Measurements from ENCODE around the gene MTMR2. TPM values are rescaled to one million over a fixed set of nuclear protein-coding genes. Genes with fewer than 3 reads are reported as not detected.
A peak's percentile ranks its signal among the peaks of the same experiment; 100 is the strongest.

Gene MTMR2
- total RNA-seq, 1 donor: 53.5 TPM

GRCh38 chr11:95907476-95907875 is 16.4 kb downstream of the MTMR2 start:
- DNase-seq (ENCODE audit: low read depth): no peak
- no peak for TF ChIP-seq CTCF (IDR thresholded peaks at IDR 0.05; ENCODE audit: insufficient read depth, low read depth, low read length)

DNA sequence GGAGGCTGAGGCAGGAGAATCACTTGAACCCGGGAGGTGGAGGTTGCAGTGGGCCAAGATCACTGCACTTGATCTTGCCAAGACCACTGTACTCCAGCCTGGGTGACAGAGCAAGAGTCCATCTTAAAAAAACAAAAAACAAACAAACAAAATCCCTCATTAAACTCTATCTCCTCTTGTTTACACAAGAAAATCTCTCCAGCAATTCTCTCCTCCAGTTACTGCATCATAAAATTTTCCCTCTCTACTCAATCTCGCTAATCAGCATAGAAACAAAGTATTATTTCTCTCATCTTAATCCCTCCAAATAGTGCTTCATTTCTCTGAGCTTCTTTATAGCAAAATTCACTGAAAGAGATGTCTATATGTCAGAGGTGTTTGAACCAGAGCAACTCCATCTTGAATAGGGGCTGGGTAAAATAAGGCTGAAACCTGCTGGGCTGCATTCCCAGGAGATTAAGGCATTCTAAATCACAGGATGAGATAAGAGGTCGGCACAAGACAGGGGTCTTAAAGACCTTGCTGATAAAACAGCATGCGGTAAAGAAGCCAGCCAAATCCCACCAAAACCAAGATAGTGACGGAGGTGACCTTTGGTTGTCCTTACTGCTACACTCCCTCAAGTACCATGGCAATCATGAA is 19.8 kb downstream of the MTMR2 start:
- DNase-seq (ENCODE audit: low read depth): peak; percentile 65
- H3K4me3 ChIP-seq (ENCODE audit: low read depth, low read length): no peak overlapping the region
- no peak for TF ChIP-seq CTCF (IDR thresholded peaks at IDR 0.05; ENCODE audit: insufficient read depth, low read depth, low read length)

More at GRCh38 chr11:95907476-95907875, 16.4 kb downstream of the MTMR2 start:
- H3K4me3 ChIP-seq (ENCODE audit: low read depth, low read length): no peak overlapping the region

- H3K4me3 ChIP-seq (ENCODE audit: low read depth, low read length): no peak overlapping the region
- TF ChIP-seq CTCF (IDR thresholded peaks at IDR 0.05; ENCODE audit: insufficient read depth, low read depth, low read length): no peak
- DNase-seq (ENCODE audit: low read depth): no peak
These were observed 25.1 kb downstream of the MTMR2 start for GRCh38 chr11:95898782-95899181.

DNA sequence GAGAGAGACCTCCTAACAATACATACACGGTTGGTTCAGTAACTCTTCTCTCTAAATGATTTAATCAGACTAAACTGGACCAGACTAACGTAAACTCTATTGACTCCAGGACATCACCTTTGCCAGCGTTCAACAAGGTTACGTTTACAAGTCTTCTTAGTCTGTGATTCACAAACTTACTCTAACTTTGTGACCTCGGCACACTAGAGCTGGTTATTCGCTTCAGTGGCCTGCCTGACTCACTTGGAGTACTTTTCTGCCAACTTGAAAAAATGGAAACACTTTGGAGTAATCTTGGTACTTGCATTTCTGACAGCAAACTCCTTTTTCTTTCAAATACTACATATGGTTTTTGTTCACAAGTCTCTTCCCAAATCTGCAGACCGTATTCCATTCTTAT is 26.2 kb downstream of the MTMR2 start:
- no peak for DNase-seq (ENCODE audit: low read depth)
- no peak overlapping the region for H3K4me3 ChIP-seq (ENCODE audit: low read depth, low read length)
- no peak for TF ChIP-seq CTCF (IDR thresholded peaks at IDR 0.05; ENCODE audit: insufficient read depth, low read depth, low read length)

GRCh38 chr11:95895815-95896214 is 28.1 kb downstream of the MTMR2 start:
- DNase-seq (ENCODE audit: low read depth): no peak
- H3K4me3 ChIP-seq (ENCODE audit: low read depth, low read length): no peak overlapping the region
- no peak for TF ChIP-seq CTCF (IDR thresholded peaks at IDR 0.05; ENCODE audit: insufficient read depth, low read depth, low read length)

- DNase-seq (ENCODE audit: low read depth): no peak
- no peak for TF ChIP-seq CTCF (IDR thresholded peaks at IDR 0.05; ENCODE audit: insufficient read depth, low read depth, low read length)
- H3K4me3 ChIP-seq (ENCODE audit: low read depth, low read length): no peak overlapping the region
These were observed 30.9 kb downstream of the MTMR2 start for GRCh38 chr11:95892892-95893570.
